Liver (tissue), 3 donors: ENCODE measurements around the gene SEMA4C.

Experiments used
- CTCF ChIP-seq: fragments of 150-350 bp; IDR thresholded peaks from 2 replicates; pipeline ENCODE4 v1.5.1; 2017; ENCODE audit warnings: improper control_type of control experiment, low read depth, low read length; ENCODE audit not compliant: missing input control
- EGR1 ChIP-seq, 2 donors: IDR thresholded peaks; 2 replicates each; pipeline ENCODE4 v1.6.1; 2016 to 2018; ENCODE audit warnings: antibody characterized with exemption in 2 of 2, low read depth in 2 of 2
- JUND ChIP-seq, 2 donors: IDR thresholded peaks; 2 replicates each; pipeline ENCODE4 v1.6.1; 2016; ENCODE audit warnings: antibody characterized with exemption in 2 of 2
- NR2F2 ChIP-seq: IDR thresholded peaks from 2 replicates; pipeline ENCODE4 v1.6.1; 2016; ENCODE audit warnings: antibody characterized with exemption
- RAD21 ChIP-seq, 2 donors: IDR thresholded peaks; 2 replicates each; pipeline ENCODE4 v1.6.1; 2016; ENCODE audit warnings: antibody characterized with exemption in 2 of 2, mild to moderate bottlenecking in 2 of 2
- REST ChIP-seq: IDR thresholded peaks from 2 replicates; pipeline ENCODE4 v1.6.1; 2016; ENCODE audit warnings: antibody characterized with exemption, mild to moderate bottlenecking
- RXRA ChIP-seq, 2 donors: IDR thresholded peaks; 2 replicates each; pipeline ENCODE4 v1.6.1; 2017 to 2018; ENCODE audit warnings: antibody characterized with exemption in 2 of 2, mild to moderate bottlenecking in 1 of 2
- TAF1 ChIP-seq: conservative IDR thresholded peaks from 2 replicates; pipeline ENCODE4 v1.6.1; 2016; ENCODE audit warnings: antibody characterized with exemption, mild to moderate bottlenecking
- donor health status: healthy.
- donor health status: healthy.

GRCh38 chr2:96885432-96886347 is 15.8 kb upstream of the SEMA4C start:
- no peak for TF ChIP-seq CTCF
- no peak for TF ChIP-seq EGR1 (IDR thresholded peaks at IDR 0.05; ENCODE audit: low read depth in 2 of 2)
- TF ChIP-seq REST: no peak
- TF ChIP-seq RAD21 (IDR thresholded peaks at IDR 0.05): no peak
- TF ChIP-seq RXRA (IDR thresholded peaks at IDR 0.05): no peak
- TF ChIP-seq JUND (IDR thresholded peaks at IDR 0.05): no peak
- no peak for TF ChIP-seq NR2F2
- no peak for TF ChIP-seq TAF1
